Fibroblast of pulmonary artery (primary cell): ENCODE measurements around the gene DCANP1.
A peak's percentile ranks its signal among the peaks of the same experiment; 100 is the strongest.

Experiments used
- DNase-seq: peaks from one replicate; pipeline ENCODE4 v3.0.0-alpha.2; 2010; ENCODE audit warnings: low read depth
- H3K4me3 ChIP-seq: replicated peaks from 2 replicates; pipeline ENCODE4 v1.5.1; 2011; ENCODE audit warnings: low read depth, mild to moderate bottlenecking, control low read depth, low read length, moderate library complexity
- CTCF ChIP-seq: IDR thresholded peaks from 2 replicates; pipeline ENCODE4 v1.5.1; 2011; ENCODE audit warnings: mild to moderate bottlenecking, control low read depth, low read length, inconsistent platforms; ENCODE audit errors: missing control alignments

Gene DCANP1

GRCh38 chr5:135399794-135400542 lies 47.2 kb downstream of the DCANP1 start:
- no peak for TF ChIP-seq CTCF
- no peak for DNase-seq
- peak overlapping the region; percentile 82 for H3K4me3 ChIP-seq

- DNase-seq = peak; percentile 85
- no peak for TF ChIP-seq CTCF
- peak within 1 kb of the TSS; percentile 82 for H3K4me3 ChIP-seq
Measured at GRCh38 chr5:135398855-135399793, 48.0 kb downstream of the DCANP1 start, which contains the start of gene MACROH2A1. Gene MACROH2A1, minus strand, starts transcription at chr5:135399231. Its CDS starts 10,138 bp downstream, at chr5:135389093.

- no peak for TF ChIP-seq CTCF
- peak; percentile 23 for DNase-seq
- H3K4me3 ChIP-seq = peak overlapping the region; percentile 82
Measured at GRCh38 chr5:135398160-135398854, 48.8 kb downstream of the DCANP1 start.

- peak overlapping the region; percentile 82 for H3K4me3 ChIP-seq
- TF ChIP-seq CTCF = no peak
- no peak for DNase-seq
Measured at GRCh38 chr5:135397084-135397483, 50.1 kb downstream of the DCANP1 start.

GRCh38 chr5:135396459-135397055 lies 50.6 kb downstream of the DCANP1 start:
- TF ChIP-seq CTCF = no peak
- H3K4me3 ChIP-seq = no peak overlapping the region
- DNase-seq = no peak

- DNase-seq = no peak
- H3K4me3 ChIP-seq = no peak overlapping the region
Measured at GRCh38 chr5:135395866-135396265, 51.3 kb downstream of the DCANP1 start.

More at GRCh38 chr5:135395866-135396265, 51.3 kb downstream of the DCANP1 start:
- no peak for TF ChIP-seq CTCF
